Effector memory CD4-positive, alpha-beta T cell (primary cell): Measurements from ENCODE around the gene ERBB4.

Experiments
- DNase-seq, 3 donors: peaks; one replicate each; pipeline ENCODE4 v3.0.0-alpha.2; 2020
- H3K27ac ChIP-seq: 2 replicates; pipeline ENCODE4 v1.7.0; 2013; ENCODE audit warnings: mild to moderate bottlenecking, low read length, moderate library complexity; ENCODE audit not compliant: insufficient read depth, poor library complexity, severe bottlenecking
- H3K27me3 ChIP-seq: replicated peaks from 2 replicates; pipeline ENCODE4 v1.7.0; 2013; ENCODE audit warnings: mild to moderate bottlenecking, low read length; ENCODE audit not compliant: insufficient read depth, control insufficient read depth, poor library complexity, severe bottlenecking
- H3K36me3 ChIP-seq: 2 replicates; pipeline ENCODE4 v1.7.0; 2013; ENCODE audit warnings: mild to moderate bottlenecking, low read length, moderate library complexity; ENCODE audit not compliant: control insufficient read depth, insufficient read depth
- H3K4me1 ChIP-seq: 2 replicates; pipeline ENCODE4 v1.7.0; 2013; ENCODE audit warnings: low read length, mild to moderate bottlenecking; ENCODE audit not compliant: control insufficient read depth, insufficient read depth, poor library complexity, severe bottlenecking
- H3K4me3 ChIP-seq: 2 replicates; pipeline ENCODE4 v1.7.0; 2013; ENCODE audit warnings: low read length, low read depth, mild to moderate bottlenecking; ENCODE audit not compliant: insufficient read depth, poor library complexity, severe bottlenecking
- H3K9me3 ChIP-seq: 2 replicates; pipeline ENCODE4 v1.7.0; 2013; ENCODE audit warnings: mild to moderate bottlenecking, low read length, moderate library complexity; ENCODE audit not compliant: control insufficient read depth

The ERBB4 gene

DNA sequence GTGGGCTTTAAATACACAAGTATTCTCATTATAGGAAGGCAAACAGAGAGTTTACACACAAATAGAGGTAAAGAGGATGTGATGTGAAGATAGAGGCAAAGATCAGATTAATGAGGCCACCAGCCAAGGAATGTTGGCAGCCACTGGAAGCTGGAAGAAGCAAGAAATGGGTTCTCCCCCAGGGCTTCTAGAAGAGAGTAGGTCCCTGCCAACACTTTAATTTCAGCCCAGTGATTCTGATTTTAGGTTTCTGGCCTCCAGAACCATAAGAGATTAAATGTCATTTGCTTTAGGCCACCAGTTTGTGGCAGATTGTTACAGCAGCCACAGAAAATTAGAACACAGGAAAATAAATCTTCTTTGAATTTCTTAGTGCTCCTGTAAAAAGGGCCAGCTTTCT is 1065.5 kb downstream of the ERBB4 start:
- Histone ChIP-seq H3K4me1 (no peaks in the 10 kb centered on the region), H3K4me3 (no peak overlapping the region), H3K36me3 (no peaks in the 10 kb centered on the region), H3K27me3 (no peaks in the 10 kb centered on the region), H3K9me3 (no peaks in the 10 kb centered on the region), H3K27ac (no peak overlapping the region)
- no peak for DNase-seq

DNA sequence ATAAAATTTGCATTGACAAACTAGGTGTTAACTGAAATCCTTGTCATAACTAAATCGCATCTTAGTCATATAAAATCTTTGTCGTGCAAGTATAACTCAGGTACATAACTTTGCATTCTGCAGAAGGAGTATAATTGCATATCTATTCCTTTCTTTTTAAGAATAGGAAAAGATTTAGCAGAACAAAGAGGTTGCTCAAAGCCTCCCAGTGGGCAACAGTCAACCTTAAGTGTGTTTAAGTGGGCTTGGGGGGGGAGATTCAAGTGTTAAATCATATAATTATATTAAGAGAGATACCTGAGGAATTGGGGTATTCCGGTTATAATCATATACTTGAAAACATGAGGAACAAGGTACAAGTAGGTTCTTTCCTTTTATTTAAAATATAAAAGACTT is 1068.9 kb downstream of the ERBB4 start:
- H3K27ac ChIP-seq: no peak overlapping the region
- H3K36me3 ChIP-seq: no peaks in the 10 kb centered on the region
- H3K4me3 ChIP-seq: no peak overlapping the region
- no peaks in the 10 kb centered on the region for H3K4me1 ChIP-seq
- H3K9me3 ChIP-seq: no peaks in the 10 kb centered on the region
- H3K27me3 ChIP-seq: no peaks in the 10 kb centered on the region
- no peak for DNase-seq

DNA sequence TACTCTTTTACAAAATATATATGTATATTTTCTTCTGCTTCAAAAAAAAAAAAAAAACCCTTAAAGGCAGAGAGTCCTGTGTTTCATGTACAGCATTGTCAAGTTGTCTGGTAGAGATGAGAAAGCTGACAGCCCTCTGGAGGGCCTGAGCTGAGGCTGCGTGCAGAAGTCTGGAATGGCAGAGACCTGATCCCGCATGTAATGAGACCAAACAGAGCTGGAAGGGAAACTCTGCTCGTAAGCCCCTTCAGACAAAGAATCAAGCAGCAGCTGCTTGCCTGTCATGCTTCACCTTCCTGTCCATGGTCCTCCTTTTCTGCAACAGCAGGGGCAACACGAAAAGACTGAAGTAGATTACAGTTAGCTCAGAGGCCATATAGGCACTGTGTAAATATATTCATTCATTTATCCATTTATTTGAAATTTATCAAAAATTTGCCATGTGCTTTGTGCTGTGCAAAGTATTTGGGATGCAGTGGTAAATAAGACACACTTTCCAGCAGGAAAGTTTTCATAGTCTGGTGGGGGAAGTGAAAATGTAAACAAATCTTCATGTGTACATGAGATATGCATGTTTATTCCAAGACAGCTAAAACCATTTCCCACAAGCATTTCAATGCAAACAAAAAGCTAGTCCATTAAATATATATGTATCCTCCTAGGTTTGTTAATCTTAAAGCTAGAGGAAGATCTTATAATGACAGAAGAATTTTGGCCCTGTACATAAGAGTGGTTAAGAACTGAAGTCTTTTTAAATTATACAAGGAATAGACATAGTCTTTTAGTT is 1069.5 kb downstream of the ERBB4 start:
- no peak for DNase-seq
- H3K36me3 ChIP-seq: no peaks in the 10 kb centered on the region
- H3K27me3 ChIP-seq: no peaks in the 10 kb centered on the region
- H3K9me3 ChIP-seq: no peaks in the 10 kb centered on the region
- H3K4me1 ChIP-seq: no peaks in the 10 kb centered on the region
- H3K4me3 ChIP-seq: no peak overlapping the region
- no peak overlapping the region for H3K27ac ChIP-seq

DNA sequence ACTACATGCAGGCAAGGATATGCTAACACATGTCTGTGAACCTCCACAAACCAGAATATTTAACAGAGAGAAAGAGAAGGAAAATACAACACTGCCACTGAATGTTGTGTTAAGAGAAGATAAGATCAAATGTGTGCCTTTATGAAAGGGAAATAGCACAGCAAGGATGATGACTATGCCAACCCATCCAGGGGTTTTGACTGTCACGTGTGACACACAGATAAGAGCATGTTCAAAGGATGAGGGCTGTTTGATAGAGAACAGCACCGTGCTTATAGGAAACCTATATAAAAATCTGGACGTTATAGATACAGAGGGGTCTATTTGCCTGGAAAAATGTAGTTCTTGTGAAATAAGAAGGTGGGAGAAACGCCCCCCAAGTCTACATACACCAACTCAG is 1070.4 kb downstream of the ERBB4 start:
- H3K36me3 ChIP-seq: no peaks in the 10 kb centered on the region
- no peak for DNase-seq
- H3K4me1 ChIP-seq: no peaks in the 10 kb centered on the region
- no peaks in the 10 kb centered on the region for H3K27me3 ChIP-seq
- no peaks in the 10 kb centered on the region for H3K9me3 ChIP-seq
- no peak overlapping the region for H3K27ac ChIP-seq
- no peak overlapping the region for H3K4me3 ChIP-seq

DNA sequence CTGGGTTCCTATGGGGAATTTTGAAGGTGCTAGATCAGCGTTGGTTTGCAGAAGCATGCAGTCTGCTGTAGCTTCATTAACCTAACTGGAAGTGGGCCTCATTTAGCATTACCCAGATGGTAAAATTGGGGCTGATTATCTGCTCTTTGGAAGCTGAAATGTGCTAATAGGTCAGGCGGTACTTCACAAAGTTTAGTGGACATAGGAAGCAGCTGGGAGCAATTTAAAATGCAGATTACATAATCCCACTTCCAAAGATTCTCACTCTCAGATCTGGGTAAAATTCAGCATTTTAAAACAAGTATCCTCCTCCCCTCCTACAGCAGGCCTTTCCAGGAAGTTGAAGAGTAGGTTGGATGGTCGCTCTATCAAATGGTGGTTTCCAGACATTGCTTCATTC is 1075.2 kb downstream of the ERBB4 start:
- Histone ChIP-seq H3K9me3 (no peaks in the 10 kb centered on the region), H3K36me3 (no peaks in the 10 kb centered on the region), H3K4me3 (no peak overlapping the region), H3K27ac (no peak overlapping the region), H3K27me3 (no peaks in the 10 kb centered on the region), H3K4me1 (no peaks in the 10 kb centered on the region)
- no peak for DNase-seq

DNA sequence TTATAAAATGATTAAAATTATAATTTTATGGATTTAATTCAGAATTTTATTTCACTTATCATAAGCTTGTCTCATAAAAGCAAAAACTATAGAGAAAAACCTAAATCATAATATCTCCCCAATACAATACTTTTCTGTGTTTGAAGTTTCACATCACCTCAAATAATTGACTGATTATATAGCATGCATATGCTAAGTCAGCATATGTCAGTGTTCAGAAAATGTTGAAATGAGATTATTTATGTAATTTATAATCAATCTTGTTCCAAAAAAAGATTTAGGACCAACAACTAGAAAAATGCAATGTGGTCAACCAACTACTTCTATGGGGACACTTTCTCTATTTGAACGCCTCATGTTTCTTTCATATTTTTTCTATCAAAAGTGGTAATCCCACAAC is 1079.6 kb downstream of the ERBB4 start:
- Histone ChIP-seq H3K9me3 (no peaks in the 10 kb centered on the region), H3K4me3 (no peak overlapping the region), H3K36me3 (no peaks in the 10 kb centered on the region), H3K27me3 (no peaks in the 10 kb centered on the region), H3K27ac (no peak overlapping the region), H3K4me1 (no peaks in the 10 kb centered on the region)
- DNase-seq: no peak

DNA sequence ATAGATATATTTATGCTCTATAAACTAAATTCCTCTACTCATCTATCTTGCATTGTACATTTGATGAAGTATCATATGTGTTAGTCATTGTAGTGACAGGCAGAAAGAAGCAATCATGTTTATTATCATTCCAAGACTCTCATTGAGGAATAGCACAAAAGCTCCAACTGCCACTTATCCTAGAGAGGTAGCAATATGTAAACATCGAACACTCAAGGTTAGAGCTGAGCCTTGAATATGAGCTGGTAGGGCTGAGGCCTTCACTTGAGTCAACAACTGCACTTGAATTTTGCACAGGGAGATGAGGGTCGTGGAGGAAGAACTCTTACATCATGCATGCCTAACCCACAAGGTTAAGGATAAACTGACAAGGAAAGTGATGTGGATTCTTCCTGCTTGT is 1081.3 kb downstream of the ERBB4 start:
- DNase-seq: no peak
- Histone ChIP-seq H3K4me3 (no peak overlapping the region), H3K36me3 (no peaks in the 10 kb centered on the region), H3K4me1 (no peaks in the 10 kb centered on the region), H3K27me3 (no peaks in the 10 kb centered on the region), H3K9me3 (no peaks in the 10 kb centered on the region), H3K27ac (no peak overlapping the region)

DNA sequence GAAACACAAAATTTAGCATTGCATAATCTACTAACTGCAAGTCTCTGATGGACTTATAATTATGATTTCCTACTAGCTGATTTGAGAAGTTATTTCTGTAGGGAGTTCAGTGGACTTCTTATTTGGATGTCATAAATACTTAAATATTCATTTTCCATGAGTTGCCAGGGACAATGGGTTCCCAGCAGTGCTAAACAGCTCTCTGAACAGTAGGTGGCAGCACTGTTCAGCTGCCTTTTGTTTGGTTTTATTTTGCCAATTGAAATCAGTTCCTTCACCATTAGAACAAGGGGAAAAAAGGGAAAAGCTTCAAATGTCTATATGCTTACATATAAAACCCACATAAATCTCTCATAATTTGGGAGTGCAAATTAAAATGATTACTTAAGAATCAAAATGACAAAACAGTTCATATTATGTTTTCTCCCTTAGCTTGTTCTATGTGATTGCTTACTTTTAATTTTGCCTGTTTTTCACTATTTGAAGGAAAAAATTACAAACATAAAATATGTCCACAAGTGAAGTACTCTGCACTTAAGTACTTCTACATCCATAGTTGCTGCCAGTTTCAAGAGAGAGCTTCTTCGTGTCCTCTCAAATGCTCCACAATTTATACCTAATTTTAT is 1083.3 kb downstream of the ERBB4 start:
- no peak overlapping the region for H3K4me3 ChIP-seq
- no peaks in the 10 kb centered on the region for H3K27me3 ChIP-seq
- H3K27ac ChIP-seq: no peak overlapping the region
- DNase-seq: no peak
- H3K36me3 ChIP-seq: no peaks in the 10 kb centered on the region
- no peaks in the 10 kb centered on the region for H3K4me1 ChIP-seq
- H3K9me3 ChIP-seq: no peaks in the 10 kb centered on the region

DNA sequence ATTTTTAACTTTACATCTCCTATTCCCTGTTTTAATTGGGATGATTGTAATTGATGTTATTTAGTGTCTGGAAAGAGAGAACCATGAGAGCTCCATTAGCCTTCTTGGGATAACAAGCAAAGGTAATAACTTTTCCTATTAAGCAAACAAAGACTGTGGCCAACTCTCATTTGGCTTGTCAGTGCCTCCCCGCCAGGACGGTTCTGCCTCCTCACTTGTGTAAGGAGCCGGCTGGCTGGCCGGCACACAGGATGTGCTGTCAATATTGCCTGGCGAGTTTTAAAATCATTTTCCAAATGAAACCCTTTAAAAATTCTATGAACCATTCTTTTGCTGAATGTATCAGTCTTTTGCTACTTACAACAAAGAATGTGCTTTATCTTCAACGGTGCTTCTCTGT is 1083.9 kb downstream of the ERBB4 start:
- Histone ChIP-seq H3K9me3 (no peaks in the 10 kb centered on the region), H3K27ac (no peak overlapping the region), H3K36me3 (no peaks in the 10 kb centered on the region), H3K27me3 (no peaks in the 10 kb centered on the region), H3K4me3 (no peak overlapping the region), H3K4me1 (no peaks in the 10 kb centered on the region)
- DNase-seq: no peak

DNA sequence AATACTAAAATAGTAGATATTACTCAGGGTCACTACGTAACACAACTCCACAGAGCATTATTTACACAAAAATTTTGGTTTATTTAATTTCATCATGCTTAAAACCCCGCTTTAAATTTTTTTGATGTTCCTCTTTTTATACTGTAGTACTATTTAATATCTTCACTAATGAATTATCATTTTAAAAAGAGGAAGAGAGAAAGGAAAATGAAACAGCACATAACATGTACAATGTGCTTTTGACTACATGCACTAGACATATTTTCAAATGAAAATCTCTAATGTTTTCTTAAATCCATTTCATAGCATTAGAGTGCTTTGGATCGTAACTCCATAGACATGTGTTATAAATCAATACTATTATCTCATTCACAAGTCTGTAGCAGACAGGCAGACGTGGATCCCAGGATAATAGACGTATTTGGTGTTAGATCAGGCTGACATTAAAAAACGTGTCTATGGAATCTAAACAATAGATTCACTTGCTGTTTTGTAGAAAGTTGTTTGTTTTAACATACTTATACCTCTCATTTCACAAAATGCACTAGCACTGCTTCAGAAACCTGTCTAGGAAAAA is 1085.2 kb downstream of the ERBB4 start:
- no peak for DNase-seq
- H3K4me1 ChIP-seq: no peaks in the 10 kb centered on the region

More for the DNA sequence above, 1085.2 kb downstream of the ERBB4 start:
- Histone ChIP-seq H3K9me3 (no peaks in the 10 kb centered on the region), H3K27ac (no peak overlapping the region), H3K4me3 (no peak overlapping the region), H3K27me3 (no peaks in the 10 kb centered on the region), H3K36me3 (no peaks in the 10 kb centered on the region)
